HG03066 (cell line): ENCODE data around the gene NR2C2.

Experiments used
- ATAC-seq: cut with Tn5 transposase; IDR thresholded peaks from one replicate; pipeline ENCODE4 v1.9.1; 2021; ENCODE audit warnings: low read depth; ENCODE audit not compliant: unreplicated experiment

The NR2C2 gene

DNA sequence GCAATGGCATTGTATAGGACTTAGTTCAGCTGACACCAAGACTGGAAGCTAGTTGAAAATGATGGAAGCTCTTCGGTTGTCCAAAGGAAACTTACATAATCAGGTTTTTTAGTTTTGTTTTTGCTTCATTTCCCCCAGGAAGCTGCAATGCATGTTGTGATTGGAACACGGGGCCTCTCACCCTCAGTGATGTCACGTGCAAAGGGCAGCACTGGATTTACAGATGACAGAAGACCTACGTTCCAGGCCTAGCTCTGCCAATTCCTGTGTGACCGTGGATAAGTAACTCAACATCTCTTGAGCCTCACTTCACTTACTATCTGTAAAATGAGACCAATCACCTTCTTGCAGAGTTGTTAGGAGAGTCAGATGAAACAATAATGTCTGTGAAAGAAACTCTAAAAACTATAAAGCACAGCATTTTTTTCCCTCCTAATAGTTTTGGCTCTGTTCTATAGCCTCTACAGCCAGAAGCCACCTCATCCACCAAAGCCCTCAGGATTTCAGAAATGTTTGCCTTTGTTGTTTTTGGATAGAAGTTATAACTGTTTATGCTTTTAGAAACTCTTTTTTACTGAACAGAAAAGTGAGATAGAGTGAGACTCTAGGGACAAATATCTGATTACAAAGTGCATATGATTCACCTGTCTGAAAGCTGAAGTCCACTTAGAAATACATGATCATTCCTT lies 146.9 kb downstream of the NR2C2 start:
- ATAC-seq: no peak

DNA sequence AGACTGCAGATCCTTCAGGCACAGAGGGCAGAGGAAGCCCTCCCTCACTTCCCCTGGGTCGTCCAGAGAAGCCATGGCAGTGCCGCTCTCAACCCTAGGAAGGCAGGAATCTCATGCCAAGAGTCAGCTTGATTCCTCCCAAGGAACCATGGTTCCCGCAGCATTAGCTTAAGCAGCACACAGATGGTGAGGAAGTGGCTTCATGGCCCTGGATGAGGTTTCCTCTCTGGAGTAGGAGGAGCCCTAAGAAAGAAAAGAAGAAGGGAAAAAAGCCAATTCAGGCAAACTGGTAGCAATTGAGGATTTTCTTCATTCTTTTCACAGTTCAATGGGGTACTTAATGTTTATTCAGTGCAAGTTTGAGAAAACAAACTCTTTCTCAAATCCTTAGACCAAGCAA lies 148.7 kb downstream of the NR2C2 start:
- no peak for ATAC-seq

DNA sequence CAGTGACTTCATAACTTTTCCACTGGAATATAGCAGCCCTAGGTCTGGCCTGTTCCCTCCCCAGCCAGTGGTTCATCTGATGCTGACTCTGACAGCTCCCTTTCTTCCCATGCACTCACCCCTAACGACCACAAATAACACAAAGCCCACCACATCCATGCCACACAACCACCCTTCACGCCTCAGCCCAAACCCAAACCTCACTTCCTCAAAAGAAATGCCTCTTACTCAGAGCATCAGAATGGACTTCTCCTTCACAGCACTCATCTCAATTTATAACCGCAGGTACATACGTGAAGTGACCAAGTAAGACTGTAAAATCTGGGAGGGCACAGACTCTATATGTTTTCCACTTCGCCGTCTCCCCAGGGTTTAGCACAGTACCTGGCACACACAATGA lies 150.5 kb downstream of the NR2C2 start:
- ATAC-seq: no peak
